Endothelial cell of umbilical vein (primary cell): Measurements from ENCODE around the gene MOCOS. TPM values are rescaled to one million over a fixed set of nuclear protein-coding genes. Genes with fewer than 3 reads are reported as not detected.

Experiments
- BruUV-seq: library from RNA; stranded (reverse); fragments of 400-500 nt; replicated peaks from 2 replicates; lab custom pipeline; 2021; lab: Mats Ljungman, UMichigan
- CTCF ChIA-PET: fragments of 300-600, 350-600 bp; sonication (Branson Sonifier 250); formaldehyde crosslinking; loops from one replicate; lab custom pipeline; 2021; ENCODE audit warnings: antibody characterized with exemption, inconsistent platforms; lab: Charles Lee
- POLR2A ChIA-PET: fragments of 300-600, 350-600 bp; sonication (Branson Sonifier 250); formaldehyde crosslinking; loops from one replicate; lab custom pipeline; 2021; ENCODE audit warnings: antibody characterized with exemption, inconsistent platforms; lab: Charles Lee
- DNase-seq: peaks from one replicate; pipeline ENCODE4 v3.0.0-alpha.2; 2011; ENCODE audit warnings: low read depth, low spot score
- FAIRE-seq: peaks from 2 replicates; lab custom pipeline; 2011; peaks lifted over from hg19 to GRCh38; lab: Jason Lieb, UNC
- H2AFZ ChIP-seq: 2 replicates; pipeline ENCODE4 v1.6.0; 2012; ENCODE audit warnings: low read depth, low read length, control low read depth, inconsistent platforms
- H3K27ac ChIP-seq: 2 replicates; pipeline ENCODE4 v1.5.1; 2011; ENCODE audit warnings: low read depth, mild to moderate bottlenecking, control low read depth, low read length, moderate library complexity; ENCODE audit not compliant: insufficient read depth
- H3K27me3 ChIP-seq, 2 experiments: 2 replicates each; pipeline versions ENCODE4 v1.6.0 to v1.6.1; 2011; ENCODE audit warnings: low read length in 2 of 2, mixed read lengths in 1 of 2; ENCODE audit not compliant: control insufficient read depth in 2 of 2, insufficient read depth in 2 of 2
- H3K36me3 ChIP-seq, 2 experiments: 2 replicates in 1 of 2; 3 replicates in 1 of 2; pipeline ENCODE4 v1.5.1; 2011; ENCODE audit warnings: low read length in 2 of 2, mild to moderate bottlenecking in 1 of 2, moderate library complexity in 1 of 2; ENCODE audit not compliant: control insufficient read depth in 2 of 2, insufficient read depth in 2 of 2; ENCODE audit errors: extremely low read depth in 1 of 2
- H3K4me1 ChIP-seq: 3 replicates; pipeline ENCODE4 v1.5.1; 2011; ENCODE audit warnings: mild to moderate bottlenecking, low read length; ENCODE audit not compliant: control insufficient read depth, insufficient read depth; ENCODE audit errors: extremely low read depth
- H3K4me2 ChIP-seq: 2 replicates; pipeline ENCODE4 v1.6.1; 2011; ENCODE audit warnings: low read length, control low read depth, mixed read lengths; ENCODE audit not compliant: insufficient read depth
- H3K4me3 ChIP-seq, 3 experiments: fragments of 200-600 bp in 1 of 3; sonication (generic), shearing (Covaris generic) in 1 of 3; replicated peaks in 1 of 3; 2 replicates each; pipeline ENCODE4 v1.5.1; 2011 to 2016; ENCODE audit warnings: control low read depth in 3 of 3, low read length in 3 of 3, mild to moderate bottlenecking in 2 of 3, inconsistent platforms in 1 of 3, low read depth in 1 of 3, moderate library complexity in 1 of 3; ENCODE audit not compliant: insufficient read depth in 1 of 3
- H3K79me2 ChIP-seq: 2 replicates; pipeline ENCODE4 v1.6.0; 2012; ENCODE audit warnings: low read length, inconsistent platforms; ENCODE audit not compliant: control insufficient read depth, insufficient read depth
- H3K9ac ChIP-seq: replicated peaks from 2 replicates; pipeline ENCODE3; 2011; ENCODE audit warnings: low read length, control low read depth; ENCODE audit not compliant: insufficient read depth; ENCODE audit errors: extremely low read depth
- H3K9me1 ChIP-seq: replicated peaks from 3 replicates; pipeline ENCODE4 v1.6.0; 2011; ENCODE audit warnings: mild to moderate bottlenecking, low read length; ENCODE audit not compliant: control insufficient read depth, insufficient read depth; ENCODE audit errors: extremely low read depth
- H3K9me3 ChIP-seq: replicated peaks from 2 replicates; pipeline ENCODE4 v1.5.1; 2012; ENCODE audit warnings: low read length, inconsistent platforms; ENCODE audit not compliant: control insufficient read depth, insufficient read depth
- H4K20me1 ChIP-seq: replicated peaks from 2 replicates; pipeline ENCODE3; 2011; ENCODE audit warnings: mild to moderate bottlenecking, low read length; ENCODE audit not compliant: control insufficient read depth, insufficient read depth; ENCODE audit errors: extremely low read depth
- CTCF ChIP-seq, 2 donors: IDR thresholded peaks; 1 replicate in 1 of 2; 2 replicates in 1 of 2; pipeline ENCODE4 v1.5.1; 2011; ENCODE audit warnings: low read length in 2 of 2, mild to moderate bottlenecking in 2 of 2, moderate library complexity in 2 of 2, control low read depth in 1 of 2, inconsistent platforms in 1 of 2, low read depth in 1 of 2; ENCODE audit not compliant: insufficient read depth in 1 of 2; ENCODE audit errors: extremely low read depth in 1 of 2
- EZH2 ChIP-seq: IDR thresholded peaks from 2 replicates; pipeline ENCODE4 v1.6.1; 2012; ENCODE audit warnings: borderline replicate concordance, low read depth, mild to moderate bottlenecking, moderate library complexity, low read length, inconsistent platforms; ENCODE audit not compliant: severe bottlenecking
- FOS ChIP-seq: IDR thresholded peaks from 2 replicates; pipeline ENCODE4 v1.6.1; 2011; ENCODE audit warnings: mild to moderate bottlenecking, low read length, moderate library complexity, borderline replicate concordance; ENCODE audit not compliant: insufficient read depth
- GATA2 ChIP-seq: IDR thresholded peaks from 2 replicates; pipeline ENCODE4 v1.7.0; 2011; ENCODE audit warnings: low read depth, mild to moderate bottlenecking, moderate library complexity, mixed read lengths, low read length; ENCODE audit not compliant: insufficient read length, insufficient read depth
- JUN ChIP-seq: IDR thresholded peaks from 2 replicates; pipeline ENCODE4 v1.6.1; 2011; ENCODE audit warnings: borderline replicate concordance, low read depth; ENCODE audit not compliant: insufficient read length, insufficient read depth
- MAX ChIP-seq: IDR thresholded peaks from 2 replicates; pipeline ENCODE4 v1.6.1; 2011; ENCODE audit not compliant: insufficient read depth, insufficient read length
- MYC ChIP-seq: IDR thresholded peaks from one replicate; pipeline ENCODE4 v1.6.1; 2011; ENCODE audit warnings: mild to moderate bottlenecking, low read depth, low read length
- POLR2A ChIP-seq: IDR thresholded peaks from 2 replicates; pipeline ENCODE4 v1.6.1; 2012; ENCODE audit warnings: low read depth, mild to moderate bottlenecking, control low read depth, low read length
- POLR2AphosphoS5 ChIP-seq: IDR thresholded peaks from 2 replicates; pipeline ENCODE4 v1.6.1; 2012; ENCODE audit warnings: low read depth, mild to moderate bottlenecking, control low read depth, low read length, moderate library complexity; ENCODE audit not compliant: insufficient read depth
- dilution Hi-C: fragments of 300-500 bp; cut with MboI; formaldehyde crosslinking; loops from one replicate; pipeline ENCODE4 v1.15.0; 2019; ENCODE audit warnings: low sequenced_read_pairs; ENCODE audit not compliant: extremely low pct_ligation_motif_present
- intact Hi-C: fragments of 100-400 bp; cut with micrococcal nuclease; formaldehyde crosslinking; loops from one replicate; pipeline ENCODE4 v1.10.0; 2022
- polyA plus RNA-seq, 4 experiments: library from polyadenylated mRNA; depleted of rRNA in 3 of 4; stranded (reverse) in 3 of 4; unstranded in 1 of 4; fragments of >200 nt; gene quantifications; 2 replicates each; pipeline versions ENCODE4 v1.2.1 to v1.2.3, GENCODE V29; 2011 to 2012; ENCODE audit warnings: missing spikeins in 1 of 4
- total RNA-seq: library from RNA; stranded (reverse); gene quantifications from 2 replicates; pipeline ENCODE4 v1.2.3, GENCODE V29; 2021

The MOCOS gene
- total and polyA plus RNA-seq, 2 donors (not counting 3 experiments of a cell fraction or from before 2014, with no cell fraction given): 0.18 to 0.88 TPM

- ChIA-PET CTCF (interaction anchor here (0.6 to 1.3 kb wide), 2 partner anchors 8 to 104 kb away, joined by 3 read pairs; no protein-coding TSS in a partner anchor), POLR2A (no interaction called here)
Measured at GRCh38 chr18:36194600-36195315, 7.5 kb downstream of the MOCOS start.

GRCh38 chr18:36195427-36196122 lies 8.3 kb downstream of the MOCOS start:
- no TSS peak for BruUV-seq
- Histone ChIP-seq H4K20me1 (no peaks in the 10 kb centered on the region), H3K36me3 (no peaks in the 10 kb centered on the region), H3K4me2 (no peak overlapping the region), H3K27me3 (peaks cover 0 to 2% of the 10 kb centered on the region in 2 experiments), H3K9me1 (no peaks in the 10 kb centered on the region), H3K9ac (no peak overlapping the region), H3K4me1 (no peaks in the 10 kb centered on the region), H2AFZ (no peak overlapping the region), H3K4me3 (no peak overlapping the region), H3K9me3 (no peaks in the 10 kb centered on the region), H3K27ac (no peak overlapping the region), H3K79me2 (no peaks in the 10 kb centered on the region)
- FAIRE-seq: no peak
- ChIA-PET CTCF (interaction anchor here (0.7 to 1.3 kb wide), 2 partner anchors 7 to 89 kb away, joined by 3 read pairs; no protein-coding TSS in a partner anchor), POLR2A (no interaction called here)
- TF ChIP-seq POLR2AphosphoS5 (no peak), JUN (no peak), POLR2A (no peak), MYC (no peak), GATA2 (no peak), EZH2 (no peak), MAX (no peak), CTCF (IDR thresholded peaks at IDR 0.05; ENCODE audit: extremely low read depth in 1 of 2, insufficient read depth in 1 of 2, low read depth in 1 of 2, low read length in 2 of 2) (no peak), FOS (no peak)
- intact Hi-C loops (no loop called here), dilution Hi-C loops (no loop called here)
- DNase-seq: no peak

More at GRCh38 chr18:36194600-36195315, 7.5 kb downstream of the MOCOS start:
- Histone ChIP-seq H3K4me3 (no peak overlapping the region), H3K4me2 (no peak overlapping the region), H3K27me3 (peaks cover 0 to 2% of the 10 kb centered on the region in 2 experiments), H3K9me1 (no peaks in the 10 kb centered on the region), H3K27ac (no peak overlapping the region), H3K9ac (no peak overlapping the region), H3K79me2 (no peaks in the 10 kb centered on the region), H3K9me3 (no peaks in the 10 kb centered on the region), H2AFZ (no peak overlapping the region), H4K20me1 (no peaks in the 10 kb centered on the region), H3K4me1 (no peaks in the 10 kb centered on the region), H3K36me3 (no peaks in the 10 kb centered on the region)
- DNase-seq: no peak
- BruUV-seq: no TSS peak
- dilution Hi-C loops: no loop called here
- FAIRE-seq: no peak
- intact Hi-C loops: no loop called here
- TF ChIP-seq FOS: no peak
